Stimulated activated CD4-positive, alpha-beta T cell treated with anti-CD3 and anti-CD28 coated beads, Interleukin-2, amount 100 ng/mL, for 4 hours (primary cell): Measurements from ENCODE around the gene POLR2L.

Experiments used
- DNase-seq: peaks from one replicate; pipeline ENCODE4 v3.0.0-alpha.2; 2020; ENCODE audit warnings: low read depth

POLR2L gene

DNA sequence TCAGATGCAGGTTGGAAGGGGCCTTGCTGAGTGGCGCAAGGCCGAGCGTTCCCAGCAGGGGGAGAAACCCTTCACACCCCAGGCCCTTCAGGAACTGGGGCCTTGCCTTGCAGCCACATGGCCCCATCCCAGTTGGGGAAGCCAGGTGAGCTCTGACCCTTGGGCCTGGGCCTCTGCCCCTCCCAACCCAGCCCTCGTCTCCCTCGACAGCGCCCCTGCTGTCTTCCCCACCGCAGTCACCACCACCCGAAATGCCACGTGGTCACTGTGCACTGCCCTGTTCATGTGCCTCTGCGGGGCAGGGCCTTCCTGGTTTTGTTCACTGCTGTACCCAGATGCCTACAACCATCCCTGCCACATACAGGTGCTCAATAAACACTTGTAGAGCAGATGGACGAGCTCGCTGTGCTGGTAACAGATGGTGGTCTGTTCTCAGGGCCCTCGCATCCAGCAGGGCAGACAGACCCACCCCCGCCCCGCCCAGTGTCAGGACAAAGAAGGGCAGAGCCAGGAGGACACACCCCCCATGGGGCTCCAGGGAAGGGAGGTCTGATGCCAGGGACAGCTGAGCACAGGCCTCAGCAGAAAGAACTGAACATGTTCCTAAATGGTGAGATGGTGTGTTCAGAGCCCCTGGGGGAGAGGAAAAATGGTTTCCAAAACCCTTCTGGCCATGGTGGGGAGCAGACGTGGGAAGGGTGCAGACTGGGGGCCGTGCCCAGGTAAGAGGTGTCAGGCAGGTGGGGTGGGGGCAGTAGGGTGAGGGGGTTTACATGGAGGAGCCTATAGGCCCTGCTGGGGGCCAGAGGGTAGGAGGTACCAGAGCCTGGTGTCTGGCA lies 3.7 kb downstream of the POLR2L start:
- DNase-seq, result no peak

DNA sequence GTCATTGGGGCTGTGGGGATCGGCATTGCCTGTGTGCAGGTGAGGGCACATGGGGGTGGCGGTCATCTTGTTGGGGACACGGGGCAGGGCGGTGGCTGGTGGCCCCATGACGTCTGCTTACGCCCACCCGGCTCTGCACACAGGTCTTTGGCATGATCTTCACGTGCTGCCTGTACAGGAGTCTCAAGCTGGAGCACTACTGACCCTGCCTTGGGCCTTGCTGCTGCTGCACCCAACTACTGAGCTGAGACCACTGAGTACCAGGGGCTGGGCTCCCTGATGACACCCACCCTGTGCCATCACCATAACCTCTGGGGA lies 4.4 kb downstream of the POLR2L start:
- no peak for DNase-seq

DNA sequence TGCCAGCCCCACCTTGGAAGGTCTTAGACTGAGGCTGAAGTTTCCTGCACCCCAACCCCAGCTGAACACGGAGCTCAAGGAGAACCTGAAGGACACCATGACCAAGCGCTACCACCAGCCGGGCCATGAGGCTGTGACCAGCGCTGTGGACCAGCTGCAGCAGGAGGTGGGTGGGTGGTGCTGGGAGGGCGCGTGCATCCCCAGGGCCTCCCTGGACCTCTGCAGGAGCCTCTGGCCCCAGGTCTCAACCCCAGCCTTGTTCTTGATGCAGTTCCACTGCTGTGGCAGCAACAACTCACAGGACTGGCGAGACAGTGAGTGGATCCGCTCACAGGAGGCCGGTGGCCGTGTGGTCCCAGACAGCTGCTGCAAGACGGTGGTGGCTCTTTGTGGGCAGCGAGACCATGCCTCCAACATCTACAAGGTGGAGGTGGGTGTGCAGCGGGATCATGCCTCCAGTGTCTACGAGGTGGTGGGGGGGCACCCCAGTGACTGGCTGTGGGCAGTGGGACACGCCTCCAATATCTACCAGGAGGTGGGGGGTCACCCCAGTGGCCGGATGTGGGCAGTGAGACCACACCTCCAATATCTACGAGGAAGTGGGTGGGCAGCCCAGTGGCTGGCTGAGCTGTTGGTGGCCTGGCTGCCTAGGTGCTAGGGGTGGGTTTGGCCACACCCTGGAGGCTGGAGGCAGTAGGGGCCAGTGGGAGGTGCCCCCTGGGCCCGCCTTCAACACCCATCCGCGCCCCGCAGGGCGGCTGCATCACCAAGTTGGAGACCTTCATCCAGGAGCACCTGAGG lies 4.9 kb downstream of the POLR2L start:
- DNase-seq, result no peak

DNA sequence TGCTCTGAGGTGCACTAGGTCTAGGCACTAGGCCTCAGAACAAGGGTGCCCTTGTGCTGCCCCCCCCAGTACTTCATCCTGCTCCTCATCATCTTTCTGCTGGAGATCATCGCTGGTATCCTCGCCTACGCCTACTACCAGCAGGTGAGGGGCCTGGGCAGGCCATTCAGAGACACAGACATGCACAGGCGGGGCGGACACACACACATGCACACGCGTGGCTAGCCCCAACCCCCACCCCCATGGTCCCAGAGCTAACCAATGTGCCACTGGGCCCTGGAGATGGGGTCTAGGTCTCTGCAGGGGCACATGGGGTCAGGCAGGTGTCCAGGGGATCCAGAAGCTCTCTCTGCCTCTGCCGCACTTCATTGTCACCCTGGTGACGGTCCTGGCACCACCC lies 5.6 kb downstream of the POLR2L start:
- DNase-seq, result no peak

DNA sequence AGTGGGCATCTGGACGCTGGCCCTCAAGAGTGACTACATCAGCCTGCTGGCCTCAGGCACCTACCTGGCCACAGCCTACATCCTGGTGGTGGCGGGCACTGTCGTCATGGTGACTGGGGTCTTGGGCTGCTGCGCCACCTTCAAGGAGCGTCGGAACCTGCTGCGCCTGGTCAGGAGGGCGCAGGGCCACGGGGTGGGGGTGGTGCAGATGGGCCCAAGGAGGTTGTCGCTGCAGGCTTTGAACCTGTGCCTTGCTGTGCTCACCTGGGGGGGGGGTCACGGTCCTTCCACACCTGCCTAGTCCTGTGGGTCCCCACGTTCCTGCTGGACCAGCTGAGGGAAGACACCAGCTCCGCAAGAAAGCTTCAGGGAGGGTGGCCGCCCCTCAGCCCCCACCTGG lies 6.1 kb downstream of the POLR2L start:
- DNase-seq, result no peak

DNA sequence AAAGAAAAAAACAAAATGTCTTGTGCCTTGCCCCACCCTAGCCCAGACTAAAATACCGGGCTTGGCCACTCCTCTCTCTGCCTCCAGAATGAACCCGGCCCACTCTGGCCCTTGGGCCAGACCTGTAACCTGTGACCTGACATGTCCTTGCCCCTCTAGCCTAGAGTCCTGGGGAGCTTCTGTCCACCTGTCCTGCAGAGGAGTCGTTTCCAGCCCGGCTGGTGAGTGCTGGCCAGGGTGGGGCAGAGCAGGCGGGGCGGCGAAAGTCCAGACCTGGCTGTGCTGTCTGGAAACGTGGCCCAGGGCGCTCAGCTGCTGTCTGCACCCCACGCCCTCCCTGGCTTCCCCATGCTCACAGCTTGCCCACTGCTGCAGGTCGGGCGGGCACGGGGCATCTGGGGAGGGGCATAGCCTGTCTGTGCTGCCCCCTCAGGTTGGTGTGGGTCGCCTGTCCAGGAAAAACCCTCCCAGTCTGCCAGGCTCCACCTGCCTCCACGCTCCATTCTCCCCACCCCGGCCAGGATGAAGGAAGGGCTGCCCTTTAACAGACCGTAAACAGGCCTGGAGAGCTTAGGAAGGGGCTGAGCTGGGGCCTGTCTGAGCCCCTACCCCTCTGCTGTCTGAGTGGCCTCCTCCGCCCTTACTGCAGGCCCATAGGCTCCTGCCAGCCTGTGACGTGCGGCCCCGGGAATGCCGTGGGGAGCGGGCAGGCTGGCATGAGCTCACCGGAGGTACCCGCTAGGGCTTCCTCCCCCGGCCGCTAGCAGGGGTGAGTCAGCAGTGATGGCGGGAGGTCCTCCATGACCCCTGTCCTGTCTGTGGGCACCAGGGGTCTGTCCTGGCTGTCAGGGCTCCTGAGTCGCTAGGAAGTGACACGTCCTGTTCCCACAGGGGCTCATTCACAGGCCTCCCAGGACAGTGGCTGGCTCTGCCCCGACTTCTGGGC lies 7.7 kb downstream of the POLR2L start:
- DNase-seq, result no peak

DNA sequence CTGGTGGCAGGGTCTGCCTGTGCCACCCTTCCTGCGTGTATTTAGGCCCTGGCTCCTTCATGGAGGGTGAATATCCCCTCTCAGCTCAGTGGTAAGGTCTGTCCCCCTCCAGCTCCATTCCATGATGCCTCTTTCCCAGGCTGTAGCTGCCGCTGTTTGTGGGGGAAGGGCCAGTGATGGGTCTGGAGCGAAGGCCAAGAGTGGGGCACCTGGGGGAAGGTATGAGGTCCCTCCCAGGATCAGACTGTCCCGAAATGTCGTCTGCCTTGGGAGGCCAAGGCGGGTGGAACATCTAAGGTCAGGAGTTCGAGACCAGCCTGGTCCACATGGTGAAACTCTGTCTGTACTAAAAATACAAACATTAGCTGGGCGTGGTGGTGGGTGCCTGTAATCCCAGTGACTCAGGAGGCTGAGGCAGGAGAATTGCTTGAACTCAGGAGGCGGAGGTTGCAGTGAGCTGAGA lies 8.4 kb downstream of the POLR2L start:
- no peak for DNase-seq

DNA sequence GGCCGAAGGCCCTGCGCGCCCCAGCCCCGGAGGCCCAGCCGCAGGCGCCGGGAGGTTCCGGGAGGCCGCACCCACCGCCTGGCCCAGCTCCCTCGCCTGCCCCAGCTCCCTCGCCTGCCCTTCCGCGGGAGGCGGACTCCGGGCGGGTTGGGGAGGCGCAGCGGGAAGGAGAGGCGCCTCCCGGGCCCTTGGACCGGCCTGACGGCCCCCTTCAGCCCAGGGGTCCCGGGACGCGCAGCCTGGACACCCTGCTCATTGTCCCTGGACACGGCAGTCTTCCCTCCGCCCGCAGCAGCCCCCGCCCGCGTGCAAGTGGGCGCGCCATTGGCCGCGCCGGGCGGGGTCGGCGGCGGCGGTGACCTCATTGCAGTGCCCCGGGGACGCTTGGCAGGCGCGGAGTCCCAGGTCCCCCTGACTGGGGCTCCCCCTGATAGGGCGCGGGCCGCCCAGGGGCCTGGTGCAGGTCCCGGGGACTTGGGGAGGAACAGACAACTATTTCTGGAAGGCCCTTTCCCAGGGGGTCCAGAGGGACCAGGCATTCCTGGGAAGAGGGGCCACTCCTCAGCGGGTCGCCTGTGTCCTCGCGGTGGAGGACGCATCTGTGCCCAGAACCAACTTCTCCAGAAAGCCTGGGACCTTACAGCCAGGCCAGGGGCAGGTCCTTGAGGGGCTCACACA lies 9.1 kb downstream of the POLR2L start:
- DNase-seq, result no peak

DNA sequence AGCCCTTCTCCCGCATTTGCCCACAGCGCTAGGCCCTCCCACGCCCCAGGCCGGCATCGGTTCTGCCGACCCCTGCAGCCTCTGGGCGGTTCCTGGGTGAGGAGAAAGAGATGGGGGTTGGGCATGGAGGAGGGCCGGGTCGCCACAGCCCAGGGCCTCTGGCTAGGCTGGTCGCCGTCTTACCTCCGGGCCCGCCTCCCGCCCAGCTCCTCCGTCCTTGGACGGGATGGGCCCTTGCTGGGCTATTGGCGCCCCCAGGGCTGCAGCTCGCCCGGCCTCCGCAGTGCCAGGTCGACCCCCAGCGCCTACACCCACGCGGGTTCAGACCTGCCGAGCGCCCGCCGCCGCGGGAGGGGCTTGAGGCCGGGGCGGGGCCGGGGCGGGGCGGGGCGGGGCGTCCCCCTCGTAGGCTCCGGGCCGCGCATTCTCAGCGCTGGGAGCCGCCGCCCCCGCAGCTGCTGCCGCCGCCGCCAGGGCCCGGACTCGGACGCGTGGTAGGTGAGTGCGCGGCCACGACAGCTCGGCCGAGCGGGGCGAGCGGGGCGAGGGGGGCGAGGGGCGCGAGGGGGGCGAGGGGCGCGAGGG lies 9.7 kb downstream of the POLR2L start, which contains the start of gene CD151:
Gene CD151 (plus strand): TSS at position 424 of the 585 bp plus-strand sequence. CDS start 3,118 bp downstream, outside the sequence.
- DNase-seq, result peak; percentile 40

DNA sequence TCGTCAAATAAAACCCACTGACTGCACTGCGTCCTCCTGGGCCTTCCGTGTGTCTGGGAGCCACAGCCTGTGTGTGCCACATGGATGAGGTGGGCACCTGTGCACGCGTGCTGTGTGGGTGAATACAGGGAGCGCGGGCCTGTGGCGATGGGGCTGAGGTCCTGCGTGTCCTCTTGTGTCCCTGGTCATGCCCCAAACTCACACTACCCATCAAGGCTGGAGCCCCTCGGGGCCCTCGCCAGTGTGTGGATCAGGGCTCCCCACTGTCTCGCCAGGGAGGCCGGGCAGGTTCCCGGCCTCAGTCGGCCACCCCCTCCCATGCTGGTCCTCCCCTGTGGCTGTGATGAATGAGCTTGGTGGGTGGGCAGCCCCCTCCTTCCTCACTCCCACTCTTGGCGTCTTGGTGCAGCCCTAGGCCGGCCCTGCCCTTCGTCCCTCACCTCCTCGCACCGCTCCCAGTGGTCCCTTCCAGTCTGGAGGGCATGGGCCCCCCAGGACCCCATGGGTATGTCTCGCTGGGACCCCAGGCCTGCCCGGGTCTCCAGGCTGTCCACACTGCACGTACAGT lies 10.3 kb downstream of the POLR2L start:
- DNase-seq, result no peak

DNA sequence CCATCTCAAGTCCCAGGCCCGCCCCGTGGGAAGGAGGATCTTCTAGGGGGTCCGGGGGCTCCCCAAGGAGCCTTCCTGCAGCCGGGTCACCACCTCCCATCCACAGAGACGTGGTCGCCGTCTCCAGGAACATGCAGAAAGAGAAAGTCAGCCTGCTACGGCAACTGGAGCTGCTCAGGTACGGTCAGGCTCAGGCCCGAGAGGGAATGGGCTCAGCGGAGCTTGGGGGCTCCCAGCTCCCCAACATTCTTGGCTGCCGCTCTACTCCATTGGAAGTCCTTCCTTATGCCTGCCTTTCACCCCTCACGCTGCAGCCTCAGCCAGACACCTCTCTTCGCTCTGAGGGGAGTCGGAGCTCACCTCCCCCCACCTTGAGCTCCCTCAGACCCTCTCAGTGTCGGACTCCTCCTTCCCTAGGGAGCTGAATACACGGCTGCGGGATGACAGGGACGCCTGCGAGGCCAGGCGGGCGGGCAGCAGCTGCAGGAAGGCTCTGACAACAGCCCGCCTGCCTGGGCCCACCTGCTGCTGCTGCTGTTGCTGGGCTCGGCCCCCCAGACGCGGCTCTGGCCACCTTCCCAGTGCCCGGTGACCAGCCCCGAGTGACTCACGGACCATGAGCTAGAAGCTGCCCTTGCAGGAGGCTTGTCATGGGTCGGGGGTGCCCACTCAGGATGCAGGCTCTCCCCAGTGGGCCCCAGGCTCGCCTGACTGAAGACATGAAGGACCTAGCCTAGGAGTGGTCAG lies 11.0 kb downstream of the POLR2L start:
- no peak for DNase-seq

DNA sequence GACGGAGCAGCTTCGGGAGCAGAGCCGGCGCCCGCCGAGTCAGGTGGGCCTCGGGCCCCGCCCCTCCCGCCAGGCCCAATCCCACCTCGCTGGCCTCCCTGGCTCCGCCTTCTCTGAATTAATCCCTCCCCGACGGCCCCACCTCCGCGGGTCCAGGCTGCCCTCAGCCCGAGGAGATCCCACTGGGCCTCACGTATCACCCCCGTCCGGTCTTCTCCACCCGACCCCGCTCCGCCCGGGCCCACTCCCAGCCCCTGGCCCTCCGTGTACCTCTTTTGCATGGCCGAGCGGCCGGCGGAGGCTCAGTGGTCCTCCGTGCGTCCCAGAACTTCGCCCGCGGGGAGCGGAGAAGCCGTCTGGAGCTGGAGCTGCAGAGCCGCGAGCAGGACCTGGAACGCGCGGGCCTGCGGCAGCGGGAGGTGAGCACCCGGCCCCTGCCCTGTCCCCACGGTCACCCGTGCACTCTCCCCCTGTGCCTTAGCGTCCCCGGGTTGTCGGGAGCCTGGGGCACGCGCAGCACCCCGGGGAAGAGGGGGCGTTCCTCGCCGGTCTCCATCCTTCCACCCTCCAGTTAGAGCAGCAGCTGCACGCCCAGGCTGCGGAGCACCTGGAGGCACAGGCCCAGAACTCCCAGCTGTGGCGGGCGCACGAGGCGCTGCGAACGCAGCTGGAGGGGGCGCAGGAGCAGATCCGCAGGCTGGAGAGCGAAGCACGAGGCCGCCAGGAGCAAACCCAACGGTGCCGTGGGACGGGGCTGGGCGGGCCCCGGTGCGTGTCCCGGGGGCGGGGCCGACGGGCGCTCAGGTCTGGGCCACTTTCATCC lies 11.8 kb downstream of the POLR2L start:
- peak; percentile 25 for DNase-seq

DNA sequence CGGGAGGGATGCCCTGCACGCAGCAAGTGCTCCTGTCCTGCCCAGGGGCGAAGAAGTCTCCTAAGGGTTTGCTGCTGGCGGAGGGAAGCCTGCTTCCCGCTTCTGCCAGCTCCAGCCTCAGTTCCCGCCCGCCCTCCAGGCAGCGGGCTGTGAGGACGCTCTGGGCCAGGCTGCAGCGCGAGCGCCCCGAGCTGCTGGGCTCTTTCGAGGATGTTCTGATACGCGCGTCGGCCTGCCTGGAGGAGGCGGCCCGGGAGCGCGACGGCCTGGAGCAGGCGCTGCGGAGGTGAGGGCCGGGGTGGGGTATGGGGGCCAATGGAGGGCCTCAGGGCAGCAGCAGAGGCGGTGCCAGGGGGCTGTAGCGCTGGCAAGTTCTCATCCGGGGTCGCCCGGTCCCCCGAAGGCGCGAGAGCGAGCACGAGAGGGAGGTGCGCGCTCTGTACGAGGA lies 12.5 kb downstream of the POLR2L start:
- no peak for DNase-seq

DNA sequence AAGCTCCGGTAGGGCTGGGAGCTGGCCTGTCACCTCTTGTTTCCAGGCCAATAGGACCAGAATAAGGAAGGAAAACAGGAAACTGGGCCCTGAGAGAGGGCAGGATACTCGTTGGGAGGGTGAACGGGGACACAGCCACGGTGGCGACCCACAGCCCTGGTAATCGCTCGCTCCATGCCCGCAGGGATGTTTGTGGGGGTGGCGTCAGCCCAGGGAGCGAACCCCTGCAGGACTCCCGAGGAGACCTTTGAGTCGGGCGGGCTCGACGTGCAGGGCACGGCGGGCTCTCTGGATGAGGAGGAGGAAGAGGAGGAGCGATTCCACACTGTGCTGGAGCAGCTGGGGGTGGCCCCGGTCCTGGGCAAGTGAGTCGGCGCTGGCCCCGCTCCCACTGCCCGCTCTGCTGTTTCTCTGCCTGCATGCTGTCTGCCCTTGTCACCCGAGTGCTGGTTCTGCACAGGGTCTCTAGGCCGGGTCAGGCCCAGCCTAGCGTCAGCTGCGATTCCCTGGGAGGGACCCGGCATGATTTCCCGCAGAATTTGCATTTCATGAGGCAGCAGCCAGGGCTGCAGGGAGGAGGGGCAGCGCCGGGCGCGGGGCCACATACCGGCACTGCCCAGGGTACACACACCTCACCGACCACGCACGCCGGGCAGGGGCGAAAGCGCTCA lies 13.0 kb downstream of the POLR2L start:
- no peak for DNase-seq

DNA sequence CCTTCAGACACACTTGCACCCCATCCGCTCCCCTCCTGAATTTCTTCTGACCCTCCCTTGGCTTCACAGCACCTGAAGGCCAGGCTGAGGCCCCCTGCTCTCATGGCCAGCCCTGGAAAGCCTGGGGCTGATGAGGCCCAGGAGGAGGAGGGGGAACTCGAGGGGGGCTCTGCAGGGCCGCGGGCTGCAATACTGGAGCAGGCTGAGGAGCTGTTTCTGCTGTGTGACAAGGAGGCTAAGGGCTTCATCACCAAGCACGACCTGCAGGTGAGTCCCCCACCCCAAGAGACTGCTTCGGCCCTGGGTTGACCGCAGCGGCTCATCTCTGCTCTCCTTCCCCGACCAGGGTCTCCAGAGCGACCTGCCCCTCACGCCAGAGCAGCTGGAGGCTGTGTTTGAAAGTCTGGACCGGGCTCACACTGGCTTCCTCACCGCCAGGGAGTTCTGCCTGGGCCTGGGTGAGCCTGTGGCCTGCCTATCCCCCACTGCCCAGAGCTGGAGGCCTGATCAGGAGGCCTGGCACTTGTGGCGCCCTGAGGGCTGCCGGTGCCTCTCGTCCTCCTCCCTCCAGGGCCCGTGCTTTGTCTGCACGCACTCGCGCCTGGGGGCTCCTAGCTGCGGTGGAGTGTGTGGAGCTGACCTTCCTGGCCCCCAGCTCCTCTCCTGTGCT lies 13.7 kb downstream of the POLR2L start:
- no peak for DNase-seq

DNA sequence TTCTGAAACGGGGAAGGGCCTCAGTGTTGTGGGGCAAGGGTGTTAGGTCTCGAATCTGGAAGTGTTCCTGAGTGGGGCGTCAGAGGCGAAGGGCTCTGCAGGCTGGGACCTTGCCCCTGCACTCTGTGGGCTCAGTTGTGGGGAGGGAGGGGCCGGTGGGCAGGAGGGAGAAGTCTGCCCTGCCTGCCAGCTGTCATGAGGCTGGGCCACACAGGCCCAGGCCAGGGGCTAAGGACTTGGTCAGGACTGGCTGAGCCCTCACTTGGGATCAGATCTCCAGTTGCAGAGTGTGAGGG lies 14.5 kb downstream of the POLR2L start, which contains the start of gene CRACR2B:
Gene CRACR2B (plus strand): TSS at position 23 of the 296 bp plus-strand sequence. CDS start 689 bp downstream, outside the sequence.
- DNase-seq, result no peak

DNA sequence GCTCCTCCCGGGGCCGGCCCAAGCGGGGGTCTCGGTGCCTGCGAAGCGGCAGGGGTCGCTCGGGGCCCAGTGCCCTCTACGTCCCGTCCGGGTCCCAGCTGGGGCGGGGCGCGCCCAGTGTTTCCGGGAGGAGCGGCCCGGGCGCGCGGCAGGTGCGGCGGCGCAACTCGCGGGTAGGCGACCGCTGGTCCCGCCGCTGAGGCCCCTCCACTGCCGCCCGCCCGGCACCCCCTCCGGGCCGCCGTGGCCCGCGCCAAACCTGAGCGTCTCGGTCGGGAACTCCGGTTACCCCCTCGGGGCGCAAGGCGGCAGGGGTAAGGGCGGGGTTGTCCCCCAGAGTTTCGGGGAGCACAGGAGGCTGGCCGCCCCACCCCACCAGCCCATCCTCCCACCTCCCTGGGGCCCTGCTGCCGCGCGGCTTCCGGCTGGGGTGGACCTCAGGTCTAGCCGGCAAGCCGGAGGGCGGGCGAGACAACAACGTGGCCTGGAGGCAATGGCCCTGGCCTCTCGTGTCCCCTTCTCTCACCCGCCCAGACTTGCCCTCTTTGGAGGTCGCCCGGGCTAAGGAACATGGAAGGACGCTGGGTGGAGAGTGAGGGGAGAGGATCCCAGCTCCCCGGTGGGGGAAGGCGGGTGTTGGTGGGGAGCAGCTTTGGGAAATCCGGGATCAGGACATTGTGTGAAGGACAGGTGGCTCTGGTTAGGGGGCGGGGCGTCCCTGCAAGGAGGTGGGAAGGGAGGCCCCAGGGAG lies 15.0 kb downstream of the POLR2L start:
- no peak for DNase-seq
